HEK293 (cell line): Measurements from ENCODE around the gene SEMA3G.

Experiments
- CTCF ChIA-PET: fragments of 350-600 bp; formaldehyde crosslinking; extraction: SDS; loops from one replicate; lab custom pipeline; 2021; ENCODE audit warnings: antibody characterized with exemption; lab: Yijun Ruan, JAX
- POLR2A ChIA-PET: fragments of 300-600 bp; formaldehyde crosslinking; extraction: SDS; loops from one replicate; lab custom pipeline; 2020; ENCODE audit warnings: antibody characterized with exemption, inconsistent platforms; lab: Yijun Ruan, JAX
- H3K27ac ChIP-seq: fragments of 200-500 bp; sonication (Bioruptor generic); 2 replicates; pipeline ENCODE4 v1.5.1; 2014; ENCODE audit warnings: low read depth, low read length, control low read depth, inconsistent platforms; ENCODE audit errors: extremely low read depth
- H3K36me3 ChIP-seq, 2 experiments: fragments of 200-500 bp in 1 of 2; sonication (Bioruptor generic) in 1 of 2; 1 replicate in 1 of 2; 2 replicates in 1 of 2; pipeline ENCODE4 v1.5.1; 2014 to 2017; ENCODE audit warnings: inconsistent platforms in 2 of 2, low read length in 2 of 2; ENCODE audit not compliant: control insufficient read depth in 2 of 2, insufficient read depth in 1 of 2
- H3K4me1 ChIP-seq: fragments of 200-500 bp; sonication (Bioruptor generic); 2 replicates; pipeline ENCODE4 v1.5.1; 2014; ENCODE audit warnings: mild to moderate bottlenecking, low read length, inconsistent platforms; ENCODE audit not compliant: control insufficient read depth, insufficient read depth
- H3K4me3 ChIP-seq: 2 replicates; pipeline ENCODE4 v1.5.1; 2011; ENCODE audit warnings: low read depth, mild to moderate bottlenecking, control low read depth, low read length, moderate library complexity
- H3K9me3 ChIP-seq: fragments of 200-500 bp; sonication (Bioruptor generic); 2 replicates; pipeline ENCODE4 v1.5.1; 2014; ENCODE audit warnings: low read depth, low read length, inconsistent platforms; ENCODE audit not compliant: control insufficient read depth, insufficient read depth
- ZBTB21 ChIP-seq: fragments of 450-650 bp; formaldehyde crosslinking; IDR thresholded peaks from 2 replicates; pipeline ENCODE4 v1.5.1; 2017; ENCODE audit warnings: missing biosample characterization, missing genetic modification characterization
- ZBTB48 ChIP-seq: fragments of 450-650 bp; formaldehyde crosslinking; IDR thresholded peaks from 2 replicates; pipeline ENCODE4 v1.5.1; 2016; ENCODE audit warnings: missing biosample characterization, missing genetic modification characterization
- ZEB2 ChIP-seq: fragments of 450-650 bp; formaldehyde crosslinking; IDR thresholded peaks from 2 replicates; pipeline ENCODE4 v1.5.1; 2016; ENCODE audit warnings: missing biosample characterization, missing genetic modification characterization
- ZNF114 ChIP-seq: fragments of 450-650 bp; formaldehyde crosslinking; IDR thresholded peaks from 2 replicates; pipeline ENCODE4 v1.5.0; 2017; ENCODE audit warnings: missing biosample characterization, missing genetic modification characterization
- ZNF623 ChIP-seq: fragments of 450-650 bp; formaldehyde crosslinking; IDR thresholded peaks from 2 replicates; pipeline ENCODE4 v1.5.1; 2016; ENCODE audit warnings: missing biosample characterization, missing genetic modification characterization
- ZNF747 ChIP-seq: fragments of 450-650 bp; formaldehyde crosslinking; IDR thresholded peaks from 2 replicates; pipeline ENCODE4 v1.5.1; 2016; ENCODE audit warnings: missing biosample characterization, missing genetic modification characterization
- TF ChIP-seq, protein P1 (sequence below): fragments of 450-650 bp; formaldehyde crosslinking; IDR thresholded peaks from 2 replicates; pipeline ENCODE4 v1.5.1; 2016; ENCODE audit warnings: missing biosample characterization, missing genetic modification characterization
- TF ChIP-seq, protein P2 (sequence below): fragments of 450-650 bp; formaldehyde crosslinking; IDR thresholded peaks from 2 replicates; pipeline ENCODE4 v1.5.1; 2017; ENCODE audit warnings: missing biosample characterization, mild to moderate bottlenecking, missing genetic modification characterization, moderate library complexity
- TF ChIP-seq, protein P3 (sequence below): fragments of 450-650 bp; formaldehyde crosslinking; conservative IDR thresholded peaks from 2 replicates; pipeline ENCODE4 v1.5.1; 2016; ENCODE audit warnings: low read depth, missing biosample characterization, missing genetic modification characterization
- TF ChIP-seq, protein P4 (sequence below): fragments of 450-650 bp; formaldehyde crosslinking; IDR thresholded peaks from 2 replicates; pipeline ENCODE4 v1.5.1; 2016; ENCODE audit warnings: missing biosample characterization, missing genetic modification characterization, low read depth
- TF ChIP-seq, protein P5 (sequence below): fragments of 450-650 bp; formaldehyde crosslinking; IDR thresholded peaks from 2 replicates; pipeline ENCODE4 v1.5.1; 2016; ENCODE audit warnings: missing biosample characterization, missing genetic modification characterization
- TF ChIP-seq, protein P6 (sequence below): fragments of 450-650 bp; IDR thresholded peaks from 2 replicates; pipeline ENCODE4 v1.5.1; 2018; ENCODE audit warnings: missing biosample characterization, mild to moderate bottlenecking, missing genetic modification characterization

The SEMA3G gene

DNA sequence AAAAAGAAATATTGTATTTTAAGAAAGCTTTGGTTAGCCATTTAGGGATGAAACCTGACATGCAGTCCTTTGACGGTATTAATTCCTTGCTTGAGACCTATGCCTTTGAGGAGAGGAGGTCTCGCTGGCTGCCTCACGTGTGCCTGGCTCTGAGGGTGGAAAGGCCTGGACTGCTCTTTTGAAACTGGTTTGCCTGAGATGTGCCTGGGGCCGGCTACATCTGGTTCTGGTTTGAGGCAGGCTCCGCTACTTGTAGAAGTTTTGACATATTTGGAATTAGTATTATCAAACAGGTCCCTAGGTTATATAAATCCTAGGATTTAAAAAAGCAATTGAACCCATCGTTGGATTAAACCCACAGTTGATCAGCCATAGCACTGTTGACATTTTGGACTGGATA is 17.0 kb upstream of the SEMA3G start:
- Histone ChIP-seq H3K9me3 (no peaks in the 10 kb centered on the region), H3K4me3 (no peak overlapping the region), H3K36me3 (peaks cover 22 to 98% of the 10 kb centered on the region in 2 experiments; a peak in 2 of 3 replicates), H3K27ac (no peak overlapping the region), H3K4me1 (no peaks in the 10 kb centered on the region)
- ChIA-PET POLR2A (no interaction called here), CTCF (interaction anchor here (0.6 kb wide), 1 partner anchor 12 kb away, joined by 3 read pairs; no protein-coding TSS in a partner anchor)
- no peak for TF ChIP-seq ZNF623 (tag by site-specific recombination)
- no peak for TF ChIP-seq ZEB2
- TF ChIP-seq, protein P1, sequence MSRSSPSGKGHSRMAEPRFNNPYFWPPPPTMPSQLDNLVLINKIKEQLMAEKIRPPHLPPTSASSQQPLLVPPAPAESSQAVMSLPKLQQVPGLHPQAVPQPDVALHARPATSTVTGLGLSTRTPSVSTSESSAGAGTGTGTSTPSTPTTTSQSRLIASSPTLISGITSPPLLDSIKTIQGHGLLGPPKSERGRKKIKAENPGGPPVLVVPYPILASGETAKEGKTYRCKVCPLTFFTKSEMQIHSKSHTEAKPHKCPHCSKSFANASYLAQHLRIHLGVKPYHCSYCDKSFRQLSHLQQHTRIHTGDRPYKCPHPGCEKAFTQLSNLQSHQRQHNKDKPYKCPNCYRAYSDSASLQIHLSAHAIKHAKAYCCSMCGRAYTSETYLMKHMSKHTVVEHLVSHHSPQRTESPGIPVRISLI, result no peak
- TF ChIP-seq, protein P2, sequence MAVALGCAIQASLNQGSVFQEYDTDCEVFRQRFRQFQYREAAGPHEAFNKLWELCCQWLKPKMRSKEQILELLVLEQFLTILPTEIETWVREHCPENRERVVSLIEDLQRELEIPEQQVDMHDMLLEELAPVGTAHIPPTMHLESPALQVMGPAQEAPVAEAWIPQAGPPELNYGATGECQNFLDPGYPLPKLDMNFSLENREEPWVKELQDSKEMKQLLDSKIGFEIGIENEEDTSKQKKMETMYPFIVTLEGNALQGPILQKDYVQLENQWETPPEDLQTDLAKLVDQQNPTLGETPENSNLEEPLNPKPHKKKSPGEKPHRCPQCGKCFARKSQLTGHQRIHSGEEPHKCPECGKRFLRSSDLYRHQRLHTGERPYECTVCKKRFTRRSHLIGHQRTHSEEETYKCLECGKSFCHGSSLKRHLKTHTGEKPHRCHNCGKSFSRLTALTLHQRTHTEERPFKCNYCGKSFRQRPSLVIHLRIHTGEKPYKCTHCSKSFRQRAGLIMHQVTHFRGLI, result no peak
- TF ChIP-seq, protein P3, sequence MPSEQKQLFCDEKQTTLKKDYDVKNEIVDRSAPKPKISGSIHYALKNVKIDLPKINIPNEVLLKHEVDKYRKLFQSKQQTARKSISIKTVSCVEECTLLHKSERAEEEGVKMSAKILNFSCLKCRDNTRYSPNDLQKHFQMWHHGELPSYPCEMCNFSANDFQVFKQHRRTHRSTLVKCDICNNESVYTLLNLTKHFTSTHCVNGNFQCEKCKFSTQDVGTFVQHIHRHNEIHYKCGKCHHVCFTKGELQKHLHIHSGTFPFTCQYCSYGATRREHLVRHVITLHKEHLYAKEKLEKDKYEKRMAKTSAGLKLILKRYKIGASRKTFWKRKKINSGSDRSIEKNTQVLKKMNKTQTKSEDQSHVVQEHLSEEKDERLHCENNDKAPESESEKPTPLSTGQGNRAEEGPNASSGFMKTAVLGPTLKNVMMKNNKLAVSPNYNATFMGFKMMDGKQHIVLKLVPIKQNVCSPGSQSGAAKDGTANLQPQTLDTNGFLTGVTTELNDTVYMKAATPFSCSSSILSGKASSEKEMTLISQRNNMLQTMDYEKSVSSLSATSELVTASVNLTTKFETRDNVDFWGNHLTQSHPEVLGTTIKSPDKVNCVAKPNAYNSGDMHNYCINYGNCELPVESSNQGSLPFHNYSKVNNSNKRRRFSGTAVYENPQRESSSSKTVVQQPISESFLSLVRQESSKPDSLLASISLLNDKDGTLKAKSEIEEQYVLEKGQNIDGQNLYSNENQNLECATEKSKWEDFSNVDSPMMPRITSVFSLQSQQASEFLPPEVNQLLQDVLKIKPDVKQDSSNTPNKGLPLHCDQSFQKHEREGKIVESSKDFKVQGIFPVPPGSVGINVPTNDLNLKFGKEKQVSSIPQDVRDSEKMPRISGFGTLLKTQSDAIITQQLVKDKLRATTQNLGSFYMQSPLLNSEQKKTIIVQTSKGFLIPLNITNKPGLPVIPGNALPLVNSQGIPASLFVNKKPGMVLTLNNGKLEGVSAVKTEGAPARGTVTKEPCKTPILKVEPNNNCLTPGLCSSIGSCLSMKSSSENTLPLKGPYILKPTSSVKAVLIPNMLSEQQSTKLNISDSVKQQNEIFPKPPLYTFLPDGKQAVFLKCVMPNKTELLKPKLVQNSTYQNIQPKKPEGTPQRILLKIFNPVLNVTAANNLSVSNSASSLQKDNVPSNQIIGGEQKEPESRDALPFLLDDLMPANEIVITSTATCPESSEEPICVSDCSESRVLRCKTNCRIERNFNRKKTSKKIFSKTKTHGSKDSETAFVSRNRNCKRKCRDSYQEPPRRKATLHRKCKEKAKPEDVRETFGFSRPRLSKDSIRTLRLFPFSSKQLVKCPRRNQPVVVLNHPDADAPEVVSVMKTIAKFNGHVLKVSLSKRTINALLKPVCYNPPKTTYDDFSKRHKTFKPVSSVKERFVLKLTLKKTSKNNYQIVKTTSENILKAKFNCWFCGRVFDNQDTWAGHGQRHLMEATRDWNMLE, result no peak
- TF ChIP-seq ZBTB48 (tag by site-specific recombination), result no peak

DNA sequence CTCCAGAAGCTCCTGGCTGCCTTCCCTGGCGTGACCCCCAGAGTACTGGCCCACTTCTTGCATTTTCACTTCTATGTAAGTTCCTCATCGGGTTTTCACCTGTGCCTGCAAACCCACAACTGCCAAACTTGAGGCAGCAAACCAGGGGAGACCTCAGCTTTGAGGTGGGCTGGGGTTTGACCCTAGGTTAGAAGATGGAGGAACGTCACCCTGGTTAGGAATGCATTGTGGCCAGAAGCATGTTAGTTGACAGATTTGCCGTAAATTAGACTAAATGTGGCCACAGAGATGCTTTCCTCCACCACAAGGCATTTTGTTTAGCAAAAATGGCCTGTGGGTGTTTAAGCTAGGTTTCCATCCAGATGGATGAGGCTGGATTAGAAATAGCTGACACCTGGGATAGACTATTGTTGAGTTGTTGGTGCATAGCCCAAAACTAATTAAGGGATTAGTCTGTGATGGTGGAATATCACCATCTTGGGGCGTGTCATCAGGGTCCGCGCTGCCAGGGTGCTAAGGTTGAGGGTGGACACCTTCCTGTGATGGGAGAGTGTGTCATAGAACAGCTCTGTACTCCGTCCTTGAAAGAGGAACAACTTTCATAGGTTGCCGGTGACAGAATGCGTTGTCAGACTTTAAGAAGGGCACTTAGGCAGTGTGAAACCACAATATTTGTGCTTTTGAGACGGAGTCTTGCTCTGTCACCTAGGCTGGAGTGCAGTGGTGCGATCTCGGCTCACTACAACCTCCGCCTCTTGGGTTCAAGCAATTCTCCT is 14.1 kb upstream of the SEMA3G start:
- Histone ChIP-seq H3K4me3 (no peak overlapping the region), H3K9me3 (no peaks in the 10 kb centered on the region), H3K36me3 (peaks cover 22 to 72% of the 10 kb centered on the region in 2 experiments; a peak in 2 of 3 replicates), H3K4me1 (peaks cover 2% of the 10 kb centered on the region; the same call in 1 of the 2 replicates), H3K27ac (no peak overlapping the region)
- ChIA-PET POLR2A (interaction anchor here (0.7 kb wide), 1 partner anchor 910 kb away, joined by 3 read pairs; no protein-coding TSS in a partner anchor), CTCF (interaction anchor here (1.1 to 1.7 kb wide), 3 partner anchors 12 to 30 kb away, joined by 3 to 4 read pairs (median 3); no protein-coding TSS in a partner anchor)
- TF ChIP-seq ZNF747 (tag by site-specific recombination) (no peak), ZBTB21 (no peak), ZNF114 (tag by site-specific recombination) (no peak)
- TF ChIP-seq, protein P4, sequence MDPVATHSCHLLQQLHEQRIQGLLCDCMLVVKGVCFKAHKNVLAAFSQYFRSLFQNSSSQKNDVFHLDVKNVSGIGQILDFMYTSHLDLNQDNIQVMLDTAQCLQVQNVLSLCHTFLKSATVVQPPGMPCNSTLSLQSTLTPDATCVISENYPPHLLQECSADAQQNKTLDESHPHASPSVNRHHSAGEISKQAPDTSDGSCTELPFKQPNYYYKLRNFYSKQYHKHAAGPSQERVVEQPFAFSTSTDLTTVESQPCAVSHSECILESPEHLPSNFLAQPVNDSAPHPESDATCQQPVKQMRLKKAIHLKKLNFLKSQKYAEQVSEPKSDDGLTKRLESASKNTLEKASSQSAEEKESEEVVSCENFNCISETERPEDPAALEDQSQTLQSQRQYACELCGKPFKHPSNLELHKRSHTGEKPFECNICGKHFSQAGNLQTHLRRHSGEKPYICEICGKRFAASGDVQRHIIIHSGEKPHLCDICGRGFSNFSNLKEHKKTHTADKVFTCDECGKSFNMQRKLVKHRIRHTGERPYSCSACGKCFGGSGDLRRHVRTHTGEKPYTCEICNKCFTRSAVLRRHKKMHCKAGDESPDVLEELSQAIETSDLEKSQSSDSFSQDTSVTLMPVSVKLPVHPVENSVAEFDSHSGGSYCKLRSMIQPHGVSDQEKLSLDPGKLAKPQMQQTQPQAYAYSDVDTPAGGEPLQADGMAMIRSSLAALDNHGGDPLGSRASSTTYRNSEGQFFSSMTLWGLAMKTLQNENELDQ (tag by site-specific recombination), result no peak
- TF ChIP-seq, protein P5, sequence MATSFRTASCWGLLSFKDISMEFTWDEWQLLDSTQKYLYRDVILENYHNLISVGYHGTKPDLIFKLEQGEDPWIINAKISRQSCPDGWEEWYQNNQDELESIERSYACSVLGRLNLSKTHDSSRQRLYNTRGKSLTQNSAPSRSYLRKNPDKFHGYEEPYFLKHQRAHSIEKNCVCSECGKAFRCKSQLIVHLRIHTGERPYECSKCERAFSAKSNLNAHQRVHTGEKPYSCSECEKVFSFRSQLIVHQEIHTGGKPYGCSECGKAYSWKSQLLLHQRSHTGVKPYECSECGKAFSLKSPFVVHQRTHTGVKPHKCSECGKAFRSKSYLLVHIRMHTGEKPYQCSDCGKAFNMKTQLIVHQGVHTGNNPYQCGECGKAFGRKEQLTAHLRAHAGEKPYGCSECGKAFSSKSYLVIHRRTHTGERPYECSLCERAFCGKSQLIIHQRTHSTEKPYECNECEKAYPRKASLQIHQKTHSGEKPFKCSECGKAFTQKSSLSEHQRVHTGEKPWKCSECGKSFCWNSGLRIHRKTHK (tag by site-specific recombination), result no peak
- TF ChIP-seq, protein P6, sequence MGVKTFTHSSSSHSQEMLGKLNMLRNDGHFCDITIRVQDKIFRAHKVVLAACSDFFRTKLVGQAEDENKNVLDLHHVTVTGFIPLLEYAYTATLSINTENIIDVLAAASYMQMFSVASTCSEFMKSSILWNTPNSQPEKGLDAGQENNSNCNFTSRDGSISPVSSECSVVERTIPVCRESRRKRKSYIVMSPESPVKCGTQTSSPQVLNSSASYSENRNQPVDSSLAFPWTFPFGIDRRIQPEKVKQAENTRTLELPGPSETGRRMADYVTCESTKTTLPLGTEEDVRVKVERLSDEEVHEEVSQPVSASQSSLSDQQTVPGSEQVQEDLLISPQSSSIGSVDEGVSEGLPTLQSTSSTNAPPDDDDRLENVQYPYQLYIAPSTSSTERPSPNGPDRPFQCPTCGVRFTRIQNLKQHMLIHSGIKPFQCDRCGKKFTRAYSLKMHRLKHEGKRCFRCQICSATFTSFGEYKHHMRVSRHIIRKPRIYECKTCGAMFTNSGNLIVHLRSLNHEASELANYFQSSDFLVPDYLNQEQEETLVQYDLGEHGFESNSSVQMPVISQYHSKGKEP (tag by site-specific recombination), result no peak
